ENCODE results near the gene DOP1B. TPM values are rescaled to one million over a fixed set of nuclear protein-coding genes. Genes with fewer than 3 reads are reported as not detected.

Gene DOP1B
- total and polyA plus RNA-seq, 2 of the 4 experiments (the other 2 are of a cell fraction), result 8.8 to 13.0 TPM

GRCh38 chr21:36111238-36111637, 45.4 kb upstream of the DOP1B start:
- no peak for DNase-seq
- Histone ChIP-seq H3K9me3 (ENCODE audit: control insufficient read depth, insufficient read depth, low read length) (no peaks in the 10 kb centered on the region; the same call in 1 of the 2 replicates), H3K4ac (ENCODE audit: low read depth, low read length) (no peak overlapping the region), H2BK20ac (ENCODE audit: low read depth, low read length) (no peak overlapping the region), H4K20me1 (ENCODE audit: insufficient read depth, low read length) (no peaks in the 10 kb centered on the region), H3K14ac (replicated peaks; ENCODE audit: low read depth, low read length) (no peak overlapping the region), H4K8ac (ENCODE audit: low read depth in 2 of 2, low read length in 2 of 2) (no peak overlapping the region), H2BK5ac (ENCODE audit: low read depth, low read length, poor library complexity, severe bottlenecking) (no peak overlapping the region), H3K27ac (ENCODE audit: insufficient read depth, low read length) (no peak overlapping the region), H3K4me3 (ENCODE audit: insufficient read depth, low read depth, low read length) (no peak overlapping the region), H3K9me1 (ENCODE audit: insufficient read depth, low read length) (no peaks in the 10 kb centered on the region), H3K23ac (ENCODE audit: low read depth, low read length) (no peak overlapping the region), H3K4me2 (ENCODE audit: low read depth, low read length) (no peak overlapping the region), H3K36me3 (ENCODE audit: control insufficient read depth, insufficient read depth, low read length) (no peaks in the 10 kb centered on the region), H2BK15ac (ENCODE audit: low read depth, low read length) (no peak overlapping the region), H2BK120ac (ENCODE audit: low read depth, low read length) (no peak overlapping the region), H3K79me1 (ENCODE audit: low read depth in 1 of 2, low read length in 2 of 2) (no peaks in the 10 kb centered on the region), H2AK9ac (replicated peaks; ENCODE audit: low read depth, low read length, poor library complexity) (no peak overlapping the region), H2AFZ (replicated peaks; ENCODE audit: low read length, poor library complexity) (no peak overlapping the region), H4K91ac (ENCODE audit: insufficient read depth, low read depth, low read length) (no peak overlapping the region), H3K4me1 (ENCODE audit: control insufficient read depth, insufficient read depth, low read length) (0 out of 2 replicates have a peak, but pooled peaks cover 2% of the 10 kb centered on the region), H3K56ac (ENCODE audit: extremely low read depth, insufficient read depth, low read length) (no peak overlapping the region), H3K27me3 (ENCODE audit: control insufficient read depth, insufficient read depth, low read length) (peaks cover 16% of the 10 kb centered on the region), H3K9ac (ENCODE audit: low read depth, low read length) (no peak overlapping the region), H3K18ac (ENCODE audit: low read depth, low read length) (no peak overlapping the region), H4K5ac (ENCODE audit: low read depth, low read length) (no peak overlapping the region), H2AK5ac (ENCODE audit: low read depth, low read length) (no peak overlapping the region)
- no peak for ATAC-seq (ENCODE audit: low read depth)
- no CpG with 5 or more reads among the region's 8 CpGs for WGBS, 2 experiments (ENCODE audit: extremely low coverage in 2 of 2, insufficient read length in 1 of 2)
- ChIA-PET POLR2A (ENCODE audit: unreplicated experiment) (no interaction called here), CTCF (no interaction called here)
- TF ChIP-seq CHD1 (IDR thresholded peaks at IDR 0.05; ENCODE audit: low read depth, low read length) (no peak), NFE2L2 (IDR thresholded peaks at IDR 0.05; ENCODE audit: low read depth, low read length) (no peak), CEBPB (IDR thresholded peaks at IDR 0.05; ENCODE audit: low read depth, low read length) (no peak), ELK1 (IDR thresholded peaks at IDR 0.05; ENCODE audit: borderline replicate concordance, low read depth, low read length) (no peak), BHLHE40 (IDR thresholded peaks at IDR 0.05; ENCODE audit: low read depth, low read length) (no peak), FOS (IDR thresholded peaks at IDR 0.05; ENCODE audit: low read depth, low read length) (no peak), MAZ (IDR thresholded peaks at IDR 0.05; ENCODE audit: borderline replicate concordance, low read depth, low read length) (no peak), SMC3 (IDR thresholded peaks at IDR 0.05; ENCODE audit: low read depth, low read length) (no peak), USF2 (IDR thresholded peaks at IDR 0.05; ENCODE audit: low read depth, low read length) (no peak), RAD21 (IDR thresholded peaks at IDR 0.05; ENCODE audit: low read length) (no peak), POLR2A (IDR thresholded peaks at IDR 0.05; ENCODE audit: low read depth, low read length) (no peak), CTCF (conservative IDR thresholded peaks at IDR 0.05; ENCODE audit: low read depth, low read length) (no peak), MXI1 (IDR thresholded peaks at IDR 0.05; ENCODE audit: borderline replicate concordance, low read depth, low read length) (no peak), RCOR1 (IDR thresholded peaks at IDR 0.05; ENCODE audit: insufficient replicate concordance, low read length) (no peak), RFX5 (IDR thresholded peaks at IDR 0.05; ENCODE audit: low read depth, low read length) (no peak), MAFK (IDR thresholded peaks at IDR 0.05; ENCODE audit: low read depth, low read length) (no peak)
- in situ Hi-C loops (cut with MboI; ENCODE audit: low sequenced_read_pairs) (no loop called here), intact Hi-C loops (cut with micrococcal nuclease) (loop anchor here (5.0 to 10.0 kb wide), 2 partner anchors 166 to 269 kb away; no protein-coding TSS in a partner anchor), dilution Hi-C loops (cut with HindIII; ENCODE audit: low sequenced_read_pairs, unreplicated experiment) (no loop called here)
- BruUV-seq (replicated peaks), result no TSS peak

All from IMR-90 (cell line).